ENCODE data around the gene ESRRA. TPM values are rescaled to one million over a fixed set of nuclear protein-coding genes. Genes with fewer than 3 reads are reported as not detected.

Gene ESRRA
- total RNA-seq, 3 donors from 2014 or later (not counting 1 experiment from before 2014, with no cell fraction given), result 47.1 to 51.3 (median 50.0) TPM

DNA sequence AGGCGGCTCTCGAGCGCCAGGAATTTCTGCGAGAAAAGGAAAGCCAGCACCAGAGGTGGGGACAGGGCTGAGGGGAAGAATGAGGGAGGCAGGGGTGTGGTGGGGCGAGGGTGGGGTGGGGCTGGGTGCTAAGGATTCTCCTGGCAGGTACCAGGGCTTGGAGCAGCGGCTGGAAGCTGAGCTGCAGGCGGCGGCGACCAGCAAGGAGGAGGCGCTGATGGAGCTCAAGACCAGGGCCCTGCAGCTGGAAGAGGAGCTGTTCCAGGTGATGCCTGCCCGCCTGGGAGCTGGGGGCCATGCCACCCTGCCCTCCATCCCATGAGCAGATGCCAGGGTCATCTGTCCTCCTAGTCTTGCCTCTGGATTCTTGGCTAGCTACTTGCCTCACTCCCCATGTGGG lies 44.1 kb downstream of the ESRRA start:
- H3K36me3 ChIP-seq (ENCODE audit: control insufficient read depth, insufficient read depth, low read length), result peaks cover 46% of the 10 kb centered on the region
- H3K27ac ChIP-seq (ENCODE audit: low read length), result no peak overlapping the region
- H3K9me3 ChIP-seq (ENCODE audit: control insufficient read depth, insufficient read depth, low read length), result no peaks in the 10 kb centered on the region
- H3K4me1 ChIP-seq (ENCODE audit: control insufficient read depth, insufficient read depth, low read length), result no peaks in the 10 kb centered on the region
- H3K27me3 ChIP-seq (ENCODE audit: control insufficient read depth, insufficient read depth, low read length), result no peaks in the 10 kb centered on the region
- ATAC-seq (no peak), DNase-seq (no peak)
- intact Hi-C loops (cut with micrococcal nuclease), result no loop called here
- Mint-ChIP-seq H3K27ac (no peak overlapping the region), H3K27me3 (ENCODE audit: low read depth in 2 of 2) (no peaks in the 10 kb centered on the region), H3K9me3 (no peaks in the 10 kb centered on the region), H3K4me1 (peaks cover 10 to 21% of the 10 kb centered on the region in 2 donors), H3K36me3 (no peaks in the 10 kb centered on the region), H3K4me3 (no peak overlapping the region)
- no peak overlapping the region for H3K4me3 ChIP-seq (ENCODE audit: low read length)
- 98% methylated on average over 11 of the region's 11 CpGs for WGBS (ENCODE audit: insufficient coverage)
- TF ChIP-seq, protein P1, sequence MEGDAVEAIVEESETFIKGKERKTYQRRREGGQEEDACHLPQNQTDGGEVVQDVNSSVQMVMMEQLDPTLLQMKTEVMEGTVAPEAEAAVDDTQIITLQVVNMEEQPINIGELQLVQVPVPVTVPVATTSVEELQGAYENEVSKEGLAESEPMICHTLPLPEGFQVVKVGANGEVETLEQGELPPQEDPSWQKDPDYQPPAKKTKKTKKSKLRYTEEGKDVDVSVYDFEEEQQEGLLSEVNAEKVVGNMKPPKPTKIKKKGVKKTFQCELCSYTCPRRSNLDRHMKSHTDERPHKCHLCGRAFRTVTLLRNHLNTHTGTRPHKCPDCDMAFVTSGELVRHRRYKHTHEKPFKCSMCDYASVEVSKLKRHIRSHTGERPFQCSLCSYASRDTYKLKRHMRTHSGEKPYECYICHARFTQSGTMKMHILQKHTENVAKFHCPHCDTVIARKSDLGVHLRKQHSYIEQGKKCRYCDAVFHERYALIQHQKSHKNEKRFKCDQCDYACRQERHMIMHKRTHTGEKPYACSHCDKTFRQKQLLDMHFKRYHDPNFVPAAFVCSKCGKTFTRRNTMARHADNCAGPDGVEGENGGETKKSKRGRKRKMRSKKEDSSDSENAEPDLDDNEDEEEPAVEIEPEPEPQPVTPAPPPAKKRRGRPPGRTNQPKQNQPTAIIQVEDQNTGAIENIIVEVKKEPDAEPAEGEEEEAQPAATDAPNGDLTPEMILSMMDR (IDR thresholded peaks at IDR 0.05), result no peak

DNA sequence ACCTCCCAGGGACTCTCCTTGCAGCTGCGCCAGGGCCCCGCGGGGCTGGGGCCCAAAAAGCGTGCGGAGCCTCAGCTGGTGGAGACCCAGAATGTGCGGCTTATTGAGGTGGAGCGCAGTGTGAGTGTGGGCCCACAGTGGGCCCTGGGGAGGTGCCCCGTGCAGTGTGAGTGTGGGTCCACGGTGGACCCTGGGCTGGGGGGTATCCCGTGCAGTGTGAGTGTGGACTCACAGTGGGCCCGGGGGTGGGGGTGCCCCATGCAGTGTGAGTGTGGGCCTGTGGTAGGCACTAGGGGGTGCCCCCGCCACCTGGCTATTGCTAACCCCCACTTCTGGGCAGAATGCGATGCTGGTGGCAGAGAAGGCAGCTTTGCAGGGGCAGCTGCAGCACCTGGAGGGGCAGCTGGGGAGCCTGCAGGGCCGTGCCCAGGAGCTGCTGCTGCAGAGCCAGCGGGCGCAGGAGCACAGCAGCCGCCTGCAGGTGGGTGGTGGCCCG lies 45.9 kb downstream of the ESRRA start:
- peak in 2 of 3 donors; percentile 24 to 55 for ATAC-seq
- no peak for DNase-seq

DNA sequence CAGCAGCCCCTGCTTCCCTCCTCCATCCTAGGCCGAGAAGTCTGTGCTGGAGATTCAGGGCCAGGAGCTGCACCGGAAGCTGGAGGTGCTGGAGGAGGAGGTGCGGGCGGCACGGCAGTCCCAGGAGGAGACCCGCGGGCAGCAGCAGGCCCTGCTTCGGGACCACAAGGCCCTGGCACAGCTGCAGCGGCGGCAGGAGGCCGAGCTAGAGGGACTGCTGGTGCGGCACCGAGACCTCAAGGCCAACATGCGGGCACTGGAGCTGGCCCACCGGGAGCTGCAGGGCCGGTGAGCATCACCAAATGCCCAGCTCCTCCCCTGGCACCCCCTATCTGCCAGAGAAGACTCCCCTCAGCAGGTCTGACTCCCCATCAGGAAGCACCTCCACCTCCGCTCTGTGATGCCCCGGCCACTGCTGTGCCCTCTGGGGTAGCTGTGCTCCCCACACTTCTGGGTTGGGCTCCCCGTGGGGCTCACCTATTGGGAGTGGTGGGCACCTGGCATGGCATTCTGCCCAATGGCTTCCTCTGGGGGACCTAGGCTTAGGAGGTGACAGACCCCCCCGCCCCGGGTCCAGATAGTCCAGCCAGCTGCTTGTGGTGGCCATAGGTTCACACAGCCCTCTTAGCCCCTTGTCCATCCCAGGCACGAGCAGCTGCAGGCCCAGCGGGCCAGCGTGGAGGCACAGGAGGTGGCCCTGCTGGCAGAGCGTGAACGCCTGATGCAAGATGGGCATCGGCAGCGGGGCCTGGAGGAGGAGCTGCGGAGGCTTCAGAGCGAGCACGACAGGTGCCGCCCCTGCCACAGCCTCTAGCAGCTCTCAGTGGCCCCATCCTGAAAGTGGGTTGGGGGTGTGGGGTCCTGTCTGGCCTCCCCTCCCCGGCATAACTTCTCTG lies 47.0 kb downstream of the ESRRA start:
- Mint-ChIP-seq H3K27me3 (ENCODE audit: low read depth in 2 of 2) (no peaks in the 10 kb centered on the region), H3K9me3 (no peaks in the 10 kb centered on the region)
- H3K27ac ChIP-seq (ENCODE audit: low read length), result no peak overlapping the region

More for the DNA sequence above, 45.9 kb downstream of the ESRRA start:
- H3K36me3 ChIP-seq (ENCODE audit: control insufficient read depth, insufficient read depth, low read length), result peaks cover 40% of the 10 kb centered on the region
- WGBS (ENCODE audit: insufficient coverage), result 90% methylated on average over 18 of the region's 18 CpGs
- H3K27ac ChIP-seq (ENCODE audit: low read length), result no peak overlapping the region
- Mint-ChIP-seq H3K27ac (peak overlapping the region in 1 of 2 donors; percentile 8), H3K4me1 (peaks cover 0 to 10% of the 10 kb centered on the region in 2 donors), H3K4me3 (no peak overlapping the region), H3K36me3 (no peaks in the 10 kb centered on the region), H3K9me3 (no peaks in the 10 kb centered on the region), H3K27me3 (ENCODE audit: low read depth in 2 of 2) (no peaks in the 10 kb centered on the region)
- H3K4me3 ChIP-seq (ENCODE audit: low read length), result no peak overlapping the region
- no peaks in the 10 kb centered on the region for H3K9me3 ChIP-seq (ENCODE audit: control insufficient read depth, insufficient read depth, low read length)
- H3K27me3 ChIP-seq (ENCODE audit: control insufficient read depth, insufficient read depth, low read length), result no peaks in the 10 kb centered on the region
- H3K4me1 ChIP-seq (ENCODE audit: control insufficient read depth, insufficient read depth, low read length), result no peaks in the 10 kb centered on the region
- TF ChIP-seq, protein P1 (IDR thresholded peaks at IDR 0.05), result no peak
- intact Hi-C loops (cut with micrococcal nuclease), result no loop called here

More for the DNA sequence above, 47.0 kb downstream of the ESRRA start:
- TF ChIP-seq, protein P1 (IDR thresholded peaks at IDR 0.05), result no peak
- no peak for DNase-seq
- intact Hi-C loops (cut with micrococcal nuclease), result no loop called here
- Histone ChIP-seq H3K27me3 (ENCODE audit: control insufficient read depth, insufficient read depth, low read length) (no peaks in the 10 kb centered on the region), H3K9me3 (ENCODE audit: control insufficient read depth, insufficient read depth, low read length) (no peaks in the 10 kb centered on the region), H3K36me3 (ENCODE audit: control insufficient read depth, insufficient read depth, low read length) (peaks cover 36% of the 10 kb centered on the region), H3K4me3 (ENCODE audit: low read length) (no peak overlapping the region), H3K4me1 (ENCODE audit: control insufficient read depth, insufficient read depth, low read length) (peaks cover 5% of the 10 kb centered on the region)
- 96% methylated on average over 33 of the region's 33 CpGs for WGBS (ENCODE audit: insufficient coverage)
- H3K27ac Mint-ChIP-seq, result no peak overlapping the region
- no peak overlapping the region for H3K4me3 Mint-ChIP-seq
- no peak for ATAC-seq
- no peaks in the 10 kb centered on the region for H3K36me3 Mint-ChIP-seq
- peaks cover 0 to 13% of the 10 kb centered on the region in 2 donors for H3K4me1 Mint-ChIP-seq
